ENCODE measurements around the gene MAPRE3.

Gene MAPRE3

DNA sequence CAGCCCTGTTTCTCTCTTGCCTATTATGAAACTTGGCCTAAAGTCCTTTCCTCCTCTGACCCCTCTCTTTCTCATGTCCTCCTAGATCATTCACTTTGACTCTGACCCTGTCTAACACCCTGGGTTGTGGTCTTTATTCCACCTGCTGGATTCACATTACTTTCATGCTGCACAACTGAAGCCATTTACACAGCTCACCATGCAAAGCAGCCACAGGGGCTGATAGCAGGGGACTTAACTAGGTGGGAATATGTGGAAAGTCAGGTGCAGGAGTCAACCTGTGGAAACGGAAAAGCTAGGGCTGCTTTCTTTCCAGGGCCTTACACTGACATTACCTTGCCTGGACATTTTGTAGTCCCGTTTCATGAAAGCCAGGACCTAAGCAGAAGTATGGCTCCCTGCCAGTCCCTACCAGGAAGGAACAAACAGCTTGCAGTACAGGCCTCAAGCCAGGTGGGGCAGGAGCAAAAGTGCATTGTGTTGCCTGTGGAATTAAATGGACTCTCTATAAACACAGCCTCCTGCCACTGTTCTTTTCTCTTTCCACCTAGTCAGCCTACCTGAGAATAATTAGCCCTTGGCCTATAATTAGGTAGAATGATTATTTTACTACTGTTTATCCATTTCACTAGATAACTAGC lies 11.8 kb downstream of the MAPRE3 start:
- no peak overlapping the region for H3K4me3 ChIP-seq (ENCODE audit: low read depth, low read length)

DNA sequence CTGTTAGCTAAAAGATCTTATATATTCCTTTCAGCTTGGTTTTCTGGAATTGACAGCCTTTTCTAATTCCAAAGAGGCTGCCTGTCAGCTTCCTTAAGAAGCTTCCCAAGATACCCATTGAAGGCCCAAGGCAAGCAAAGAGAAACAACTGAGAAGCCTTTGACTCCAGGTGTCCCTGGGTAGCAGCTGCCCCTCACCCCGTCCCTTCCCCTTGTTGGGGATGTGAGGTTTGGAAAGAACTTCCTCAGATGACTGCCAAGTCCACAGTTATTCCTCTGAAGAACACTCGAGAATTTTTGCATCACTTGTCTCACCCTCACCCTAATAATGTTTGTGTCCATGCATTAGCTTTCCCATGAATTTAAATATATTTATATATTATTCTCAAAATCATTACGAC lies 13.3 kb downstream of the MAPRE3 start:
- H3K4me3 ChIP-seq (ENCODE audit: low read depth, low read length), result no peak overlapping the region

GRCh38 chr2:26985807-26986206 lies 15.4 kb downstream of the MAPRE3 start:
- H3K4me3 ChIP-seq (ENCODE audit: low read depth, low read length), result no peak overlapping the region

DNA sequence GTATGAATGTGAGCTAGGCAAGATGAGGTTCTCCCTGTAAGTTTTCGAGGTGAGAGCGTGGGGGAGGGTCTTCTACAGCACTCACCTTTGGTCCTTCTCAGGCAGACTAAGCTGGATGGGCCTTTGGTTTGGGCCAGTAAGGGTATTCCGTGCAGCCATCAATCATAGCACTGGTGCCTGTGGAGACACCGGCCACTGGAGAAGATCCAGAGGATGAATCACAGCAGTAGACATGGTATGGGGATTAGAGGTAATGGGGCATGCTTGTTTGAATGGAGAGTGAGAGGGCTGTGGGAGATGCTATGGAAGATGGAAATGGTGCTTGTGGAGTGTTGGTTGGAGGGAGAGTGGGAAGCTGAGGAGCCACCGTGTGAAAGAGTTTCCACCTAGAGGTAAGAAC lies 16.1 kb downstream of the MAPRE3 start:
- no peak overlapping the region for H3K4me3 ChIP-seq (ENCODE audit: low read depth, low read length)

GRCh38 chr2:26988058-26988860 lies 17.8 kb downstream of the MAPRE3 start:
- no peak overlapping the region for H3K4me3 ChIP-seq (ENCODE audit: low read depth, low read length)

GRCh38 chr2:26989156-26989555 lies 18.7 kb downstream of the MAPRE3 start:
- H3K4me3 ChIP-seq (ENCODE audit: low read depth, low read length), result no peak overlapping the region

- no peak overlapping the region for H3K4me3 ChIP-seq (ENCODE audit: low read depth, low read length)
Measured at GRCh38 chr2:26991717-26992116, 21.3 kb downstream of the MAPRE3 start.

DNA sequence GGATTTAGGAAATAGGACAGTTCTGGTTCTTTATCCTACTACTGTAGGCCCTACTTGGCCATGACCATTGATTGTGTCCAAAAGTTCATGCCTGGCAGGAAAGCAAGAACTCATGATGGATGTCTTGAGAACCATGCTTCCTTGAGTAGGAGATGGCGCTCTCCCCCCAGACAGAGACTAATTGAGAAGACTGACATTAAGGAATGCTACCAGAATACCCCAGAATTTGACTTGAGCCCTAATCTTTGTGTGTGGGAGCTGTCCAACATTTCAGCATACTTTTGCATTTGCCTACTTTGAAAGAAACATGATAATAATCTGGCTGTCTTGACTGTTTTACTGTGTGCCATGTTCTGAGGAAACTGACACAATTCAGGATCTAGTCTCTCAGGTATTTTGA lies 23.3 kb downstream of the MAPRE3 start:
- H3K4me3 ChIP-seq (ENCODE audit: low read depth, low read length), result no peak overlapping the region

DNA sequence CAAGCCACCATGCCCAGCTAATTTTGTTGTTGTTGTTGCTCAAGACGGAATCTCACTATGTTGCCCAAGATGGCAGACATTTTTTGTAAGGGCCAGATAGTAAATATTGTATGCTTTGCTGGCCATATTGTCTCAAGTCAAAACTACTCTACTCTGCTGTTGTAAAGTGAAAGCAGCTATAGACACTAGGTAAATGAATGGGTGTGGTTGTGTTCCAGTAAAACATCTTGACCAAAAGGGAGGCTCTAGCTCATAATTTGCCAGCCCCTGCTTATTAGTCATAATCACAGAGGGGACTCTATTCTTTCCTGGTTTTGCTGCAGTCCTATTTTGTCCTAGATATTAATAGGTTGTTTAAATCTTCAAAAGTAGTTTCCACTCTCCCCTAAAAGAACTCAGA lies 24.5 kb downstream of the MAPRE3 start:
- no peak overlapping the region for H3K4me3 ChIP-seq (ENCODE audit: low read depth, low read length)

DNA sequence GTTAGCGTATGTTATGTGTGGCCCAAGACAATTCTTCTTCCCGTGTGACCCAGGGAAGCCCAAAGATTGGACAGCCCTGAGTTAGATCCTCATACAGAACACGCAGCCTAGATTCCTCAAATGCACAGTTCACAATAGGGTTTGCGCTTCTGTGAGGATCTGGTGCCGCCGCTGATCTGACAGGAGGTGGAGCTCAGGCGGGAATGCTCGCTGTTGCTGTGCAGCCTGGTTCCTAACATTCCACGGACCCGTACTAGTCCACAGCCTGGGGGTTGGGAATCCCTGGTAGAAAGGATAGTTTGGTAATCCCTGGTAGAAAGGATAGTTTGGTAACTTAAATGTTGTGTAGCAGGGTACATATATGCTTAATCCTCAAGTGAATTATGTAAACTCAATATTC lies 27.0 kb downstream of the MAPRE3 start:
- no peak overlapping the region for H3K4me3 ChIP-seq (ENCODE audit: low read depth, low read length)

DNA sequence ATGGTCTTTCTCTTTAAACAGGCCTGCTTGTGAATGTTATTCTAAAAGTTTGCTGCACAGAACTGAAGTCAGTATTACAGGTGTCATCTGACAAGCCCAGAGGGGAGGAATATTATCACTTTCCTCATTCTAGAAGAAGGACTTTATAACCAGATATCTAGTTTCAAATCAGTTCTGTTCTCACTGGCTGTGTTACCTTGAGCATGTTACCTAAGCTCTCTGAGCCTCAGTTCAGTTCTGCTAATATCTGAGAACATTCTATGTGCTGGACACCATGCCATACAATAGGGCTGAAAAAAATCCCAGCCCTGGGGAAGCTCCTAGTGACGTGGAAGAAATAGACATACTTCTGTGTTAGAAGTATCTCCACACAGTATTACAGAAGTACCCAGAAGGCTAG lies 27.9 kb downstream of the MAPRE3 start:
- no peak overlapping the region for H3K4me3 ChIP-seq (ENCODE audit: low read depth, low read length)

- H3K4me3 ChIP-seq (ENCODE audit: low read depth, low read length), result no peak overlapping the region
Measured at GRCh38 chr2:27000228-27000627, 29.8 kb downstream of the MAPRE3 start.

DNA sequence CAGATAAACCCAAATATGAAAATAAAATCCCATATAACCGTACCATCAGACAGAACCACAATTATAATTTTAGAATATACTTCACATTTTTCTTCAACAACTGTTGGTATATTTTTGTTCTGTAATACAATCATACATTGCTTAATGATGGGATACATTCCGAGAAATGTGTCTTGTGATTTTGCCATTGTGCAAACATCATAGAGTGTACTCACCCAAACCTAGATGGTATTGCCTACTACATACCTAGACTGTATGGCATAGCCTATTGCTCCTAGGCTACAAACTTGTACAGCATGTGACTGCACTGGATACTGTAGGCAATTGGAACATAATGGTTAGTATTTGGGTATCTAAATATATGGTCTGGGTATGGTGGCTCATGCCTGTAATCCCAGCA lies 30.6 kb downstream of the MAPRE3 start:
- H3K4me3 ChIP-seq (ENCODE audit: low read depth, low read length), result no peak overlapping the region

GRCh38 chr2:27001950-27002349 lies 31.5 kb downstream of the MAPRE3 start:
- H3K4me3 ChIP-seq (ENCODE audit: low read depth, low read length), result no peak overlapping the region

DNA sequence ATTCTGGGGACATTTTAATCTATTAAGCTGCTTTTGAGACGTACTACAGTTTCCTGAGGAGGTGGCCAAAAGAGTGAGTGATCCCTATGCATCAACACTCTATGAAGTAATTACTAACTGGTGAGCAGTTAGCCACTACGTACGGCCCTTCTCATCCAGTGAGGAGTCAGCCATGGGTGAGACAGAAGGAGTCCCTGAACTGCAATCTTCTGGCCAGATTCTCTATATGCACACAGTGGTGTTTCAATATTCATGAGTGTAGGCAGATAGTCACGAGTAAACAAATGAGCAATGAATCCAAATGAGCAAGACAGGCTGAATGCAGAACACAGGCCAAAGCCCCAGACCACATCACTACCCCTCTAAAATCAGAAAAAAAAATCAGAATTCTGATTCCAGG lies 32.6 kb downstream of the MAPRE3 start:
- H3K4me3 ChIP-seq (ENCODE audit: low read depth, low read length), result no peak overlapping the region

- no peak overlapping the region for H3K4me3 ChIP-seq (ENCODE audit: low read depth, low read length)
Measured at GRCh38 chr2:27003857-27004256, 33.4 kb downstream of the MAPRE3 start.

DNA sequence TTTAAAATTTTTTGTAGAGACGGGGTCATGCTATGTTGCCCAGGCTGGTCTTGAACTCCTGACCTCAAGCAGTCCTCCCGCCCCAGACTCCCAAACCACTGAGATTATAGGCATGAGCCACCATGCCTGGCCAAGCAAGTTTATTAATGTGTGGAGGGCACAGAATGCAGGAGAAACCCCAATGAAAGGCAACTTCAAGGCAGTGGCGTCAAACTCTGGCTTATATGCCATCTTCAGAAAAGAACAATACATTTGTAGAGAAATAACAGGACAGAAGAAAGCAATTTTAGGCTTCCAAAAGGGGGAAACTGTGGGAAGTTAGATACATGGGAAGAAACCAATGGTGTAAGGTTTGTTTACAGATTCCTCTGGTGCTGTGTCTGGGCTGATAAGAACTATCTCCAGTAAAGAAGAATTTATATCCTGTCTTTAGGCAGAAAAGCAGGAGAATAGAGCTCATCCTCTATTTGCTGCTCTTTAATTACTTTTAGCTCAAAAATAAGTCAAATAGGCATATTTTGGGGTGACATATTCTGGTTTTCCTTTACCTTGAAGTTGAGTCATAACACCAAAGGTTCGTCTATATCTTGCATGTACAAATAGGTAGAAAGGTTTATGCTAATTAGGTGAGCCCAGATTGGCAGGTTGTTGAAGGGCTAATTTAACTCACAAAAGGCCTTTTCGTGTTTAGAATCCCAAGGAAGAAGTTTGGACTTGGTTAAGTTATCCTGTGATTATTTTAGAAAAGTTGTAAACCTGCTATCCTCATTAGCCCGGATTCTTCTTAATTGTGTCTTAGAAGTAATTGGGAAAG lies 36.4 kb downstream of the MAPRE3 start:
- no peak overlapping the region for H3K4me3 ChIP-seq (ENCODE audit: low read depth, low read length)

GRCh38 chr2:27007416-27008374 lies 37.3 kb downstream of the MAPRE3 start:
- no peak overlapping the region for H3K4me3 ChIP-seq (ENCODE audit: low read depth, low read length)

GRCh38 chr2:27008678-27009077 lies 38.2 kb downstream of the MAPRE3 start:
- no peak overlapping the region for H3K4me3 ChIP-seq (ENCODE audit: low read depth, low read length)

GRCh38 chr2:27009083-27009482 lies 38.6 kb downstream of the MAPRE3 start:
- no peak overlapping the region for H3K4me3 ChIP-seq (ENCODE audit: low read depth, low read length)

DNA sequence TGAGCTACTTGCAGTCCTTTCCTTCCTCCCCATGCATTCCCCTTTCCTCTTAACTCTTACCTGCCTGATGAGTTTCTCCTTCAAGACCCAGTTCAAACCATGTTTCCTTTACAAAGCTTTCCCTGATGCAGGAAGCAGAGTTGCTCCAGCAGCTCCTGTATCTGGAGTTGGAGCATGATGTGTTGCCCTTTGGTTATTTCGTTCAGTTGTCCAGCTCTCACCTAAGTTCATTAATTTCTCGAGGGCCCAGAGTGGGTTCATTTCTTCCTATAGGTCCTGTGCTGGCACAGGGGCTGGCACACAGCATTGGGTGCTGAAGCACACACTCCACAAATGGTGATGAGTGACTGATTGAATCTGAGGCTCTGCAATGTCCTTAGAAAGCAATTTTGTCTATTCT lies 39.3 kb downstream of the MAPRE3 start:
- H3K4me3 ChIP-seq (ENCODE audit: low read depth, low read length), result no peak overlapping the region
